H9 (cell line): Measurements from ENCODE around the gene GRIN2D. TPM values are rescaled to one million over a fixed set of nuclear protein-coding genes. Genes with fewer than 3 reads are reported as not detected.
A peak's percentile ranks its signal among the peaks of the same experiment; 100 is the strongest.

Experiments used
- DNase-seq: peaks from one replicate; pipeline ENCODE4 v3.0.0-alpha.2; 2017
- H2AFZ ChIP-seq: one replicate; pipeline ENCODE4 v1.6.1; 2013; ENCODE audit warnings: mild to moderate bottlenecking, low read length, control low read depth, moderate library complexity
- H2AK5ac ChIP-seq: 2 replicates; pipeline ENCODE4 v1.6.1; 2013; ENCODE audit warnings: low read length, control low read depth, mixed read lengths; ENCODE audit not compliant: insufficient read length
- H2BK120ac ChIP-seq: one replicate; pipeline ENCODE4 v1.6.1; 2013; ENCODE audit warnings: low read depth, mild to moderate bottlenecking, low read length, control low read depth, inconsistent platforms; ENCODE audit not compliant: poor library complexity, severe bottlenecking
- H2BK12ac ChIP-seq: 2 replicates; pipeline ENCODE4 v1.6.1; 2013; ENCODE audit warnings: low read length, control low read depth, mixed read lengths, low read depth; ENCODE audit not compliant: insufficient read length
- H2BK15ac ChIP-seq: 2 replicates; pipeline ENCODE4 v1.6.1; 2013; ENCODE audit warnings: low read depth, low read length, control low read depth
- H2BK20ac ChIP-seq: one replicate; pipeline ENCODE4 v1.6.1; 2013; ENCODE audit warnings: low read depth, mild to moderate bottlenecking, low read length, control low read depth, inconsistent platforms; ENCODE audit not compliant: poor library complexity, severe bottlenecking
- H2BK5ac ChIP-seq: 2 replicates; pipeline ENCODE4 v1.6.1; 2013; ENCODE audit warnings: low read length, control low read depth, mixed read lengths; ENCODE audit not compliant: insufficient read length
- H3K14ac ChIP-seq: 2 replicates; pipeline ENCODE4 v1.6.1; 2013; ENCODE audit warnings: low read length, control low read depth; ENCODE audit not compliant: insufficient read depth
- H3K18ac ChIP-seq: 2 replicates; pipeline ENCODE4 v1.6.1; 2013; ENCODE audit warnings: low read depth, mild to moderate bottlenecking, mixed read lengths, low read length, control low read depth; ENCODE audit not compliant: insufficient read length
- H3K23ac ChIP-seq: 2 replicates; pipeline ENCODE4 v1.6.1; 2013; ENCODE audit warnings: low read length, control low read depth, mixed read lengths, low read depth; ENCODE audit not compliant: insufficient read length
- H3K23me2 ChIP-seq: 2 replicates; pipeline ENCODE4 v1.6.1; 2013; ENCODE audit warnings: low read depth, mild to moderate bottlenecking, mixed read lengths, low read length, control low read depth; ENCODE audit not compliant: insufficient read length, poor library complexity, severe bottlenecking
- H3K27ac ChIP-seq: 2 replicates; pipeline ENCODE4 v1.5.1; 2013; ENCODE audit warnings: low read length, control low read depth, mixed read lengths, low read depth; ENCODE audit not compliant: insufficient read length
- H3K27me3 ChIP-seq: 2 replicates; pipeline ENCODE4 v1.6.1; 2013; ENCODE audit warnings: low read length, control low read depth, inconsistent platforms; ENCODE audit not compliant: insufficient read depth
- H3K4ac ChIP-seq: 2 replicates; pipeline ENCODE4 v1.6.1; 2013; ENCODE audit warnings: low read depth, mild to moderate bottlenecking, control low read depth, inconsistent platforms, low read length, moderate library complexity
- H3K4me1 ChIP-seq: 2 replicates; pipeline ENCODE4 v1.6.1; 2013; ENCODE audit warnings: low read length, control low read depth, inconsistent platforms; ENCODE audit not compliant: insufficient read depth
- H3K4me2 ChIP-seq: 2 replicates; pipeline ENCODE4 v1.6.1; 2013; ENCODE audit warnings: low read length, control low read depth, mixed read lengths; ENCODE audit not compliant: insufficient read length, insufficient read depth
- H3K56ac ChIP-seq: 2 replicates; pipeline ENCODE4 v1.6.1; 2013; ENCODE audit warnings: low read depth, mild to moderate bottlenecking, mixed read lengths, low read length, control low read depth; ENCODE audit not compliant: insufficient read length
- H3K79me1 ChIP-seq: 2 replicates; pipeline ENCODE4 v1.6.1; 2013; ENCODE audit warnings: low read depth, mild to moderate bottlenecking, moderate library complexity, low read length, control low read depth, inconsistent platforms; ENCODE audit not compliant: insufficient read depth, poor library complexity, severe bottlenecking
- H3K79me2 ChIP-seq: 2 replicates; pipeline ENCODE4 v1.6.1; 2013; ENCODE audit warnings: low read length, control low read depth, inconsistent platforms; ENCODE audit not compliant: insufficient read depth
- H3K9ac ChIP-seq: 2 replicates; pipeline ENCODE4 v1.6.1; 2013; ENCODE audit warnings: low read length, control low read depth, mixed read lengths; ENCODE audit not compliant: insufficient read length; ENCODE audit errors: extremely low read depth
- H3K9me3 ChIP-seq: one replicate; pipeline ENCODE4 v1.6.1; 2013; ENCODE audit warnings: low read depth, low read length, inconsistent platforms; ENCODE audit not compliant: control insufficient read depth
- H3T11ph ChIP-seq: one replicate; pipeline ENCODE4 v1.6.1; 2013; ENCODE audit warnings: mild to moderate bottlenecking, low read length, control low read depth, inconsistent platforms
- H4K20me1 ChIP-seq: one replicate; pipeline ENCODE4 v1.6.1; 2013; ENCODE audit not compliant: control insufficient read depth, insufficient read length, insufficient read depth
- H4K5ac ChIP-seq: 2 replicates; pipeline ENCODE4 v1.6.1; 2013; ENCODE audit warnings: low read depth, mild to moderate bottlenecking, mixed read lengths, low read length, control low read depth; ENCODE audit not compliant: insufficient read length
- H4K8ac ChIP-seq: replicated peaks from 2 replicates; pipeline ENCODE4 v1.6.1; 2013; ENCODE audit warnings: low read length, control low read depth, mixed read lengths, low read depth; ENCODE audit not compliant: insufficient read length
- H4K91ac ChIP-seq: 2 replicates; pipeline ENCODE4 v1.6.1; 2013; ENCODE audit warnings: low read depth, mild to moderate bottlenecking, moderate library complexity, mixed read lengths, low read length, control low read depth; ENCODE audit not compliant: insufficient read length
- H3K27ac Mint-ChIP-seq, 3 experiments: 2 replicates in 2 of 3; 3 replicates in 1 of 3; pipeline ENCODE4 v1.8.0; 2020 to 2021; ENCODE audit warnings: mixed read lengths in 3 of 3, mild to moderate bottlenecking in 1 of 3, moderate library complexity in 1 of 3
- H3K27me3 Mint-ChIP-seq: 2 replicates; pipeline ENCODE4 v1.8.0; 2021; ENCODE audit warnings: low read depth, mild to moderate bottlenecking, moderate library complexity, mixed read lengths
- H3K36me3 Mint-ChIP-seq, 3 experiments: 2 replicates in 2 of 3; 3 replicates in 1 of 3; pipeline ENCODE4 v1.8.0; 2020 to 2021; ENCODE audit warnings: low read depth in 3 of 3, mixed read lengths in 3 of 3; ENCODE audit not compliant: insufficient read depth in 1 of 3
- H3K4me1 Mint-ChIP-seq, 2 experiments: 2 replicates each; pipeline ENCODE4 v1.8.0; 2020; ENCODE audit warnings: mixed read lengths in 2 of 2
- H3K4me3 Mint-ChIP-seq, 2 experiments: 2 replicates in 1 of 2; 3 replicates in 1 of 2; pipeline ENCODE4 v1.8.0; 2020 to 2021; ENCODE audit warnings: mild to moderate bottlenecking in 2 of 2, mixed read lengths in 2 of 2, moderate library complexity in 1 of 2
- H3K9me3 Mint-ChIP-seq, 2 experiments: 2 replicates in 1 of 2; 3 replicates in 1 of 2; pipeline ENCODE4 v1.8.0; 2020; ENCODE audit warnings: mild to moderate bottlenecking in 2 of 2, mixed read lengths in 2 of 2, moderate library complexity in 1 of 2
- CTCF ChIP-seq: fragments of 200-600 bp; sonication (generic); conservative IDR thresholded peaks from 3 replicates; pipeline ENCODE4 v1.8.0; 2021; ENCODE audit warnings: antibody characterized with exemption, mild to moderate bottlenecking
- WGBS: extraction: QIAGEN DNeasy Blood & Tissue Kit; methylation state at CpG from one replicate; pipeline ENCODE4 v1.1.7; 2013; ENCODE audit warnings: missing lambda C conversion rate, low lambda C conversion rate, mixed read lengths; ENCODE audit not compliant: insufficient read length; ENCODE audit errors: extremely low coverage; 5-methylcytosine and 5-hydroxymethylcytosine counted together
- total RNA-seq: library from RNA; stranded (reverse); gene quantifications from 2 replicates; pipeline ENCODE4 v1.2.1, GENCODE V29; 2021

Gene GRIN2D
- total RNA-seq, 1 experiment from 2014 or later: 5.9 TPM

GRCh38 chr19:48390188-48391099 is 3.0 kb upstream of the GRIN2D start:
- Histone ChIP-seq H4K91ac (no peak overlapping the region), H3K14ac (peak overlapping the region; percentile 69), H2BK15ac (no peak overlapping the region), H3K23ac (no peak overlapping the region), H4K5ac (no peak overlapping the region), H2AFZ (no peak overlapping the region), H3T11ph (no peak overlapping the region), H3K27me3 (peaks cover 7% of the 10 kb centered on the region; the same call in 1 of the 2 replicates), H3K56ac (no peak overlapping the region), H3K4ac (no peak overlapping the region), H3K9me3 (no peaks in the 10 kb centered on the region), H3K23me2 (peaks cover 5% of the 10 kb centered on the region), H2BK120ac (no peak overlapping the region), H2BK5ac (no peak overlapping the region), H3K27ac (no peak overlapping the region), H4K20me1 (no peaks in the 10 kb centered on the region), H2BK12ac (no peak overlapping the region), H3K4me1 (peaks cover 3% of the 10 kb centered on the region; the same call in 1 of the 2 replicates), H3K79me2 (no peaks in the 10 kb centered on the region), H2BK20ac (no peak overlapping the region), H3K79me1 (no peaks in the 10 kb centered on the region), H4K8ac (no peak overlapping the region), H3K9ac (peak overlapping the region; percentile 87), H3K18ac (peak overlapping the region; percentile 70), H2AK5ac (no peak overlapping the region), H3K4me2 (peak overlapping the region; percentile 65)
- no CpG with 5 or more reads among the region's 24 CpGs for WGBS
- Mint-ChIP-seq H3K4me1 (peaks cover 15 to 34% of the 10 kb centered on the region in 2 experiments), H3K36me3 (peaks cover 23 to 36% (median 32%) of the 10 kb centered on the region in 3 experiments; a peak in 6 of 7 replicates), H3K27me3 (peaks cover 35% of the 10 kb centered on the region), H3K4me3 (peak overlapping the region; percentile 93 to 98), H3K27ac (peak overlapping the region; percentile 77 to 96 (median 94)), H3K9me3 (no peaks in the 10 kb centered on the region)
- DNase-seq: peak; percentile 65
- peak; percentile 73 for TF ChIP-seq CTCF
